ENCODE results near the gene SH3BGRL. TPM values are rescaled to one million over a fixed set of nuclear protein-coding genes. Genes with fewer than 3 reads are reported as not detected.
"Not testable (repeated sequence)": the region's sequence is repeated elsewhere in the genome, so short reads cannot be mapped to it uniquely, and the experiment has no call there.

Gene SH3BGRL
- total and polyA plus RNA-seq, 3 donors from 2014 or later: 95.3 to 158 (median 107) TPM

DNA sequence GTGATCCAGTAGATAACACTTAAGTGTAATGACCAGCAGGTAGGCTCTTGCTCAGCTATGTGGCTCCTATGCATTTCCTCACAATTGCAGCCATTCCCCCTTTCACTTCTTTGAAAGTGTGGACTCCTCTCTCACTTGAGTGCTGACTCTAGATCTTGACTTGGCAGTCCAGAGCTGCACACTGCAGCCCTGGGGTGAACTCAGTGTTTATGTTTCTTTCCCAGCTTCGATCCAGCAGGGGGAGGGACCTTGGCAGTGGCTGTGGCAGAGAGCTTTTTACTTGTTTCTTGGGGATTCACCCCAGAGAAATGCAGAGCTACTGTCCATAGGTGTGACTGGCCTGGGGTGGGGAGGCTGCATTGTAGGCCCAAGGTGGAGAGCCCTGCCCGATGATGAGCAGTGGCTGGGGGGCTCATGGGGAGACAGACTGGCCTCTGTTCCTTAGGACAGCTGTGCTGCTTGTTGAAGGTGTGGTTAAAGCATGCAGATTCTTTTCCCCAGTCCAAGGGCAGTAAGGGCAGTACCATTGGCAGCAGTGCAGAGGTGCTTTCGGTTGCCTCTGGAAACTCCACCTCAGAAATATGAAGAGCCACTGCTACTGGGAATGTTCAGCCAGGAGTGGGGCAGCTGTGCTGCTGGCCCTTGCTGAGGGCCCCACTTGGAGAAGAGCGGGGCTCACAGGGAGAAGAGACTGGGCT is 134.7 kb downstream of the SH3BGRL start:
- no peaks in the 10 kb centered on the region for H3K27me3 ChIP-seq
- intact Hi-C loops (cut with DNase I; ENCODE audit: low total_unique reads): no loop called here
- WGBS, 2 donors: 45% methylated on average over 4 of the region's 4 CpGs; no CpG with 5 or more reads in 1 of the 2 donors
- H3K27ac ChIP-seq: no peak overlapping the region
- DNase-seq: no peak
- H3K9me3 ChIP-seq: no peaks in the 10 kb centered on the region
- no peaks in the 10 kb centered on the region for H3K4me1 ChIP-seq
- H3K4me3 ChIP-seq: no peak overlapping the region
- no peak for TF ChIP-seq CTCF (IDR thresholded peaks at IDR 0.05)
- TF ChIP-seq POLR2A (IDR thresholded peaks at IDR 0.05): no peak
- no peaks in the 10 kb centered on the region for H3K36me3 ChIP-seq (ENCODE audit: low read depth, missing control alignments)

GRCh38 chrX:81337805-81338204 is 135.9 kb downstream of the SH3BGRL start:
- Histone ChIP-seq H3K4me3 (no peak overlapping the region), H3K9me3 (no peaks in the 10 kb centered on the region), H3K27ac (no peak overlapping the region), H3K4me1 (no peaks in the 10 kb centered on the region), H3K27me3 (no peaks in the 10 kb centered on the region), H3K36me3 (ENCODE audit: low read depth, missing control alignments) (no peaks in the 10 kb centered on the region)
- WGBS, 2 donors: 100% methylated on average over 2 of the region's 3 CpGs; no CpG with 5 or more reads in 1 of the 2 donors
- TF ChIP-seq POLR2A (IDR thresholded peaks at IDR 0.05) (no peak), CTCF (IDR thresholded peaks at IDR 0.05) (no peak)
- no peak for DNase-seq
- intact Hi-C loops (cut with DNase I; ENCODE audit: low total_unique reads): no loop called here

GRCh38 chrX:81338924-81339323 is 137.0 kb downstream of the SH3BGRL start:
- 83 to 100% methylated on average over 1 of the region's 1 CpG for WGBS, 2 donors

DNA sequence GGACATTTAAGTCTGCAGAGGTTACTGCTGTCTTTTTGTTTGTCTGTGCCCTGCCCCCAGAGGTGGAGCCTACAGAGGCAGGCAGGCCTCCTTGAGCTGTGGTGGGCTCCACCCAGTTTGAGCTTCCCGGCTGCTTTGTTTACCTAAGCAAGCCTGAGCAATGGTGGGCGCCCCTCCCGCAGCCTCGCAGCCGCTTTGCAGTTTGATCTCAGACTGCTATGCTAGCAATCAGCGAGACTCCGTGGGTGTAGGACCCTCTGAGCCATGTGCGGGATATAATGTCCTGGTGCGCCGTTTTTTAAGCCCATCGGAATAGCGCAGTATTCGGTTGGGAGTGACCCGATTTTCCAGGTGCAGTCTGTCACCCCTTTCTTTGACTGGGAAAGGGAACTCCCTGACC is 143.4 kb downstream of the SH3BGRL start:
- DNase-seq; H3K36me3 ChIP-seq (ENCODE audit: low read depth, missing control alignments); H3K4me3 ChIP-seq; H3K27ac ChIP-seq; intact Hi-C loops (cut with DNase I; ENCODE audit: low total_unique reads); H3K27me3 ChIP-seq; H3K9me3 ChIP-seq; H3K4me1 ChIP-seq: not testable (repeated sequence)
- 97 to 100% methylated on average over 2 to 13 of the region's 14 CpGs for WGBS, 2 donors

More at GRCh38 chrX:81338924-81339323, 137.0 kb downstream of the SH3BGRL start:
- H3K36me3 ChIP-seq (ENCODE audit: low read depth, missing control alignments): no peaks in the 10 kb centered on the region
- H3K4me1 ChIP-seq: no peaks in the 10 kb centered on the region
- no peak overlapping the region for H3K4me3 ChIP-seq
- DNase-seq: no peak
- no peak overlapping the region for H3K27ac ChIP-seq
- no peaks in the 10 kb centered on the region for H3K27me3 ChIP-seq
- H3K9me3 ChIP-seq: no peaks in the 10 kb centered on the region
- TF ChIP-seq POLR2A (IDR thresholded peaks at IDR 0.05) (no peak), CTCF (IDR thresholded peaks at IDR 0.05) (no peak)
- intact Hi-C loops (cut with DNase I; ENCODE audit: low total_unique reads): no loop called here

Other genes with a start within 250 kb of the SH3BGRL start
- gene HMGN5, start 189 bp upstream of the SH3BGRL start, total RNA-seq: 100 to 1,000 TPM; 105 to 107 TPM
- 26.4 TPM for gene HMGN5, start 189 bp upstream of the SH3BGRL start, polyA plus RNA-seq (ENCODE audit: insufficient read depth, low read depth, low replicate concordance)

Data from testis (tissue), 3 donors.